ENCODE measurements around the gene PCDHGA1. TPM values are rescaled to one million over a fixed set of nuclear protein-coding genes. Genes with fewer than 3 reads are reported as not detected.

Gene PCDHGA1
- polyA plus RNA-seq, 1 donor from 2014 or later: 0.19 TPM

DNA sequence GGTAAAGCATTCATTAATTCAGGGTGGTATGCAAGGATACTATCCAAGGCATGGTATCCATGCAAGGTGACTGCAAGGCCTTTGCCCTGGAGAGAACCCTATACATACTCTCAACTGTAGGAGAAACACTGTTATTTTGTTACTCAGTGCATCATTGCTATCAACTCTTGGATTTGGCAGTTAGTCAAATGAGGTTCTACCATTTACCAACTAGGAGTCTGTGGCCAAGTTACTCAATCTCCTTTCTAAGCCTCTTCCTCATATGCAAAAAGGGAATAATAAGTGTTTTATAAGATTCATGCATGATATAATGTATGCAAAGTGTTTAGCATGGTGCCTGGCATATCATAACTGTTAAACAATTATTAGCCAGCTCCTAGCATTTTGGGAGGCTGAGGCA, 149.5 kb downstream of the PCDHGA1 start:
- H3K79me2 ChIP-seq (replicated peaks; ENCODE audit: insufficient read depth, low read length): peaks cover 8% of the 10 kb centered on the region
- H3K27me3 ChIP-seq (ENCODE audit: insufficient read depth, low read depth, low read length): no peaks in the 10 kb centered on the region
- no peaks in the 10 kb centered on the region for H4K20me1 ChIP-seq (ENCODE audit: insufficient read depth)
- H3K9me3 ChIP-seq (ENCODE audit: low read length): peaks cover 32% of the 10 kb centered on the region
- H3K9ac ChIP-seq (ENCODE audit: low read length): no peak overlapping the region
- peaks cover 4% of the 10 kb centered on the region for H3F3A ChIP-seq (ENCODE audit: insufficient read depth, low read length, poor library complexity, severe bottlenecking)
- H3K9me2 ChIP-seq (ENCODE audit: insufficient read depth, low read length): no peaks in the 10 kb centered on the region
- H3K4me3 ChIP-seq (ENCODE audit: low read length): no peak overlapping the region
- peaks cover 29% of the 10 kb centered on the region for H3K36me3 ChIP-seq (ENCODE audit: insufficient read depth, low read length)
- H3K27ac ChIP-seq (ENCODE audit: low read length): no peak overlapping the region
- TF ChIP-seq SMC3 (conservative IDR thresholded peaks at IDR 0.05; ENCODE audit: poor library complexity) (no peak), EZH2 (IDR thresholded peaks at IDR 0.05; ENCODE audit: borderline replicate concordance, insufficient read depth, low read length, poor library complexity, severe bottlenecking) (no peak), POLR2AphosphoS5 (IDR thresholded peaks at IDR 0.05) (no peak), EP300 (conservative IDR thresholded peaks at IDR 0.05; ENCODE audit: poor library complexity, severe bottlenecking) (no peak), MXI1 (conservative IDR thresholded peaks at IDR 0.05; ENCODE audit: poor library complexity, severe bottlenecking) (no peak), RAD21 (conservative IDR thresholded peaks at IDR 0.05) (no peak), TAF1 (IDR thresholded peaks at IDR 0.05; ENCODE audit: low read depth) (no peak)
- TF ChIP-seq, protein P1, sequence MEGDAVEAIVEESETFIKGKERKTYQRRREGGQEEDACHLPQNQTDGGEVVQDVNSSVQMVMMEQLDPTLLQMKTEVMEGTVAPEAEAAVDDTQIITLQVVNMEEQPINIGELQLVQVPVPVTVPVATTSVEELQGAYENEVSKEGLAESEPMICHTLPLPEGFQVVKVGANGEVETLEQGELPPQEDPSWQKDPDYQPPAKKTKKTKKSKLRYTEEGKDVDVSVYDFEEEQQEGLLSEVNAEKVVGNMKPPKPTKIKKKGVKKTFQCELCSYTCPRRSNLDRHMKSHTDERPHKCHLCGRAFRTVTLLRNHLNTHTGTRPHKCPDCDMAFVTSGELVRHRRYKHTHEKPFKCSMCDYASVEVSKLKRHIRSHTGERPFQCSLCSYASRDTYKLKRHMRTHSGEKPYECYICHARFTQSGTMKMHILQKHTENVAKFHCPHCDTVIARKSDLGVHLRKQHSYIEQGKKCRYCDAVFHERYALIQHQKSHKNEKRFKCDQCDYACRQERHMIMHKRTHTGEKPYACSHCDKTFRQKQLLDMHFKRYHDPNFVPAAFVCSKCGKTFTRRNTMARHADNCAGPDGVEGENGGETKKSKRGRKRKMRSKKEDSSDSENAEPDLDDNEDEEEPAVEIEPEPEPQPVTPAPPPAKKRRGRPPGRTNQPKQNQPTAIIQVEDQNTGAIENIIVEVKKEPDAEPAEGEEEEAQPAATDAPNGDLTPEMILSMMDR (IDR thresholded peaks at IDR 0.05; ENCODE audit: poor library complexity, severe bottlenecking): no peak
- TF ChIP-seq, protein P2, sequence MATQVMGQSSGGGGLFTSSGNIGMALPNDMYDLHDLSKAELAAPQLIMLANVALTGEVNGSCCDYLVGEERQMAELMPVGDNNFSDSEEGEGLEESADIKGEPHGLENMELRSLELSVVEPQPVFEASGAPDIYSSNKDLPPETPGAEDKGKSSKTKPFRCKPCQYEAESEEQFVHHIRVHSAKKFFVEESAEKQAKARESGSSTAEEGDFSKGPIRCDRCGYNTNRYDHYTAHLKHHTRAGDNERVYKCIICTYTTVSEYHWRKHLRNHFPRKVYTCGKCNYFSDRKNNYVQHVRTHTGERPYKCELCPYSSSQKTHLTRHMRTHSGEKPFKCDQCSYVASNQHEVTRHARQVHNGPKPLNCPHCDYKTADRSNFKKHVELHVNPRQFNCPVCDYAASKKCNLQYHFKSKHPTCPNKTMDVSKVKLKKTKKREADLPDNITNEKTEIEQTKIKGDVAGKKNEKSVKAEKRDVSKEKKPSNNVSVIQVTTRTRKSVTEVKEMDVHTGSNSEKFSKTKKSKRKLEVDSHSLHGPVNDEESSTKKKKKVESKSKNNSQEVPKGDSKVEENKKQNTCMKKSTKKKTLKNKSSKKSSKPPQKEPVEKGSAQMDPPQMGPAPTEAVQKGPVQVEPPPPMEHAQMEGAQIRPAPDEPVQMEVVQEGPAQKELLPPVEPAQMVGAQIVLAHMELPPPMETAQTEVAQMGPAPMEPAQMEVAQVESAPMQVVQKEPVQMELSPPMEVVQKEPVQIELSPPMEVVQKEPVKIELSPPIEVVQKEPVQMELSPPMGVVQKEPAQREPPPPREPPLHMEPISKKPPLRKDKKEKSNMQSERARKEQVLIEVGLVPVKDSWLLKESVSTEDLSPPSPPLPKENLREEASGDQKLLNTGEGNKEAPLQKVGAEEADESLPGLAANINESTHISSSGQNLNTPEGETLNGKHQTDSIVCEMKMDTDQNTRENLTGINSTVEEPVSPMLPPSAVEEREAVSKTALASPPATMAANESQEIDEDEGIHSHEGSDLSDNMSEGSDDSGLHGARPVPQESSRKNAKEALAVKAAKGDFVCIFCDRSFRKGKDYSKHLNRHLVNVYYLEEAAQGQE (IDR thresholded peaks at IDR 0.05; ENCODE audit: borderline replicate concordance): no peak
- no peak overlapping the region for H2AFZ ChIP-seq (ENCODE audit: low read depth, low read length)
- H3K4me2 ChIP-seq (ENCODE audit: low read length): no peak overlapping the region

DNA sequence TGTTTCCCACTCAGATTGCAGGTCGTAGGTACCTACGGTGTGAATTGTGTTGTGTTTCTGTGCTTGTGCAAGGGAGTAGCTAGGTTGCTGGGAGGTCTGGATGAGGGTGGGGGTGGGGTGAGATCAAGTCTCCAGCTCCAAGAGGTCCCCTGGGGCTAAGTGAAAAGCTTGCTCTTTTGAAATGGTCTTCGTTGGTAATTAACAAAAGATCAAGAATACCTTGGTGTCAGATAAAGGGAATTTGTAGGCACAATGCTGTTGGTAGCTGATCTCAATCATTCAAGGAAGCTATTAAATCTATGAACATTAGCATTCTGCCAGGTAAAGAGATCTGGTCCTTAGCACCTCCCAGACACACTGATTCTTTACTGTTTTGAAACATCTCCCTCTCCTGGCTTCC, 153.6 kb downstream of the PCDHGA1 start:
- H3K27me3 ChIP-seq (ENCODE audit: insufficient read depth, low read depth, low read length): no peaks in the 10 kb centered on the region
- H2AFZ ChIP-seq (ENCODE audit: low read depth, low read length): no peak overlapping the region
- H3F3A ChIP-seq (ENCODE audit: insufficient read depth, low read length, poor library complexity, severe bottlenecking): peaks cover 4% of the 10 kb centered on the region
- H3K9me2 ChIP-seq (ENCODE audit: insufficient read depth, low read length): no peaks in the 10 kb centered on the region
- H3K9ac ChIP-seq (ENCODE audit: low read length): peak overlapping the region; percentile 67
- peaks cover 11% of the 10 kb centered on the region for H3K79me2 ChIP-seq (replicated peaks; ENCODE audit: insufficient read depth, low read length)
- peaks cover 22% of the 10 kb centered on the region for H3K9me3 ChIP-seq (ENCODE audit: low read length)
- peak overlapping the region; percentile 73 for H3K4me3 ChIP-seq (ENCODE audit: low read length)
- peak overlapping the region; percentile 66 for H3K4me2 ChIP-seq (ENCODE audit: low read length)
- H3K36me3 ChIP-seq (ENCODE audit: insufficient read depth, low read length): peaks cover 14% of the 10 kb centered on the region
- peak overlapping the region; percentile 84 for H3K27ac ChIP-seq (ENCODE audit: low read length)
- H4K20me1 ChIP-seq (ENCODE audit: insufficient read depth): no peaks in the 10 kb centered on the region
- TF ChIP-seq, protein P1 (IDR thresholded peaks at IDR 0.05; ENCODE audit: poor library complexity, severe bottlenecking): no peak
